PC-9 (cell line): ENCODE measurements around the gene TTC7B. TPM values are rescaled to one million over a fixed set of nuclear protein-coding genes. Genes with fewer than 3 reads are reported as not detected.

Source experiments
- BruUV-seq: library from RNA; stranded (reverse); fragments of 400-500 nt; replicated peaks from 2 replicates; lab custom pipeline; 2021; lab: Mats Ljungman, UMichigan
- CTCF ChIA-PET: fragments of 300-600 bp; sonication (Branson Sonifier 250); formaldehyde crosslinking; loops from one replicate; lab custom pipeline; 2022; ENCODE audit warnings: antibody characterized with exemption; lab: Charles Lee
- POLR2A ChIA-PET: fragments of 300-600 bp; sonication (Branson Sonifier 250); formaldehyde crosslinking; loops from one replicate; lab custom pipeline; 2022; ENCODE audit warnings: antibody characterized with exemption; ENCODE audit not compliant: unreplicated experiment; lab: Charles Lee
- DNase-seq, 2 experiments: peaks; one replicate each; pipeline versions ENCODE4 v3.0.0 to v3.0.0-alpha.2; 2015 to 2022; ENCODE audit warnings: mixed read lengths in 1 of 2
- H2AFZ ChIP-seq: fragments of 200-600 bp; sonication (generic); 2 replicates; pipeline ENCODE4 v1.8.1; 2017; ENCODE audit warnings: antibody characterized with exemption
- H3F3A ChIP-seq: fragments of 200-600 bp; sonication (generic); 2 replicates; pipeline ENCODE4 v1.8.1; 2017; ENCODE audit warnings: antibody characterized with exemption, mild to moderate bottlenecking, low read depth; ENCODE audit not compliant: insufficient read depth
- H3K27ac ChIP-seq: fragments of 200-600 bp; sonication (generic); 2 replicates; pipeline ENCODE4 v1.6.1; 2016; ENCODE audit warnings: mixed run types
- H3K27me3 ChIP-seq: fragments of 200-600 bp; sonication (generic); 2 replicates; pipeline ENCODE4 v1.6.1; 2016; ENCODE audit warnings: low read depth, mixed run types; ENCODE audit not compliant: insufficient read depth
- H3K36me3 ChIP-seq: fragments of 200-600 bp; sonication (generic); 2 replicates; pipeline ENCODE4 v1.6.1; 2016; ENCODE audit warnings: low read depth, mixed run types
- H3K4me1 ChIP-seq: fragments of 200-600 bp; sonication (generic); replicated peaks from 2 replicates; pipeline ENCODE4 v1.6.1; 2016; ENCODE audit warnings: mixed run types; ENCODE audit not compliant: insufficient read depth
- H3K4me2 ChIP-seq: fragments of 200-600 bp; sonication (generic); 2 replicates; pipeline ENCODE4 v1.6.1; 2017; ENCODE audit warnings: mixed run types
- H3K4me3 ChIP-seq: fragments of 200-600 bp; sonication (generic); 2 replicates; pipeline ENCODE4 v1.6.1; 2016; ENCODE audit warnings: mixed run types
- H3K79me2 ChIP-seq: fragments of 200-600 bp; sonication (generic); 2 replicates; pipeline ENCODE4 v1.6.1; 2017; ENCODE audit warnings: low read depth, mixed run types
- H3K9me2 ChIP-seq: fragments of 200-600 bp; sonication (generic); 2 replicates; pipeline ENCODE4 v1.8.1; 2017; ENCODE audit warnings: mild to moderate bottlenecking; ENCODE audit not compliant: insufficient read depth
- H3K9me3 ChIP-seq: fragments of 200-600 bp; sonication (generic); 2 replicates; pipeline ENCODE4 v1.8.1; 2016; ENCODE audit warnings: low read depth; ENCODE audit not compliant: insufficient read depth
- H4K20me1 ChIP-seq: fragments of 200-600 bp; sonication (generic); 2 replicates; pipeline ENCODE4 v1.8.1; 2017; ENCODE audit not compliant: insufficient read depth
- EZH2 ChIP-seq: fragments of 200-600 bp; sonication (generic); IDR thresholded peaks from 2 replicates; pipeline ENCODE4 v1.8.0; 2017; ENCODE audit warnings: antibody characterized with exemption, low read depth
- intact Hi-C: fragments of 100-400 bp; cut with micrococcal nuclease; formaldehyde crosslinking; loops from one replicate; pipeline ENCODE4 v1.10.0; 2022; ENCODE audit not compliant: unreplicated experiment
- total RNA-seq: library from RNA; stranded (reverse); gene quantifications from 2 replicates; pipeline ENCODE4 v1.2.3, GENCODE V29; 2021
- TF ChIP-seq, protein P1 (sequence below): fragments of 200-600 bp; sonication (generic); conservative IDR thresholded peaks from 2 replicates; pipeline ENCODE4 v1.6.1; 2017; ENCODE audit warnings: mixed run types, antibody characterized with exemption, mild to moderate bottlenecking, moderate library complexity

Gene TTC7B
- total RNA-seq, 1 experiment from 2014 or later = 6.8 TPM

DNA sequence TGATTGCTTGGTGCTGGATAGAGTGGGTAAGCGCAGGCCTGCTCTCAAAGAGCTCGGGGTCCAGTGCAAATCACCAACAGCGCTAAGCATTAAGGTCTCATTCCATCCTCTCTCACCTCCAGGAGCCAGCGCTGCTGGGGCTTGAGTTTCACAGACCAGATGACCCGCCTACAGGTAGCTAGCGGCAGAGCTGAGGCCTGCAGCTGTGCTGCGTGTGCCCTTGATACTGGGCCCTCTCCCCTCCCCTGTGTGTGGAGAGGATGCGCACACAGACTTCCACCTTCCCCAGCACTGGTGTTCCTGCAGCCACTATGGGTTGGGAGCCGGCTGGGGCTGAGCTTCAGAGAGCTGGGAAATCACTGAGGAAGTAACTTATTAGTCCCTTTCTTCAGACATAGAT lies 269.5 kb downstream of the TTC7B start:
- ChIA-PET POLR2A (no interaction called here), CTCF (no interaction called here)
- Histone ChIP-seq H3K4me3 (no peak overlapping the region), H3K9me3 (no peaks in the 10 kb centered on the region), H3K27me3 (no peaks in the 10 kb centered on the region), H3K4me2 (no peak overlapping the region), H3F3A (no peaks in the 10 kb centered on the region), H3K4me1 (no peaks in the 10 kb centered on the region), H2AFZ (no peak overlapping the region), H3K9me2 (no peaks in the 10 kb centered on the region), H4K20me1 (no peaks in the 10 kb centered on the region), H3K27ac (no peak overlapping the region), H3K79me2 (no peaks in the 10 kb centered on the region), H3K36me3 (no peaks in the 10 kb centered on the region)
- intact Hi-C loops = no loop called here
- BruUV-seq = no TSS peak
- no peak for DNase-seq
- TF ChIP-seq, protein P1, sequence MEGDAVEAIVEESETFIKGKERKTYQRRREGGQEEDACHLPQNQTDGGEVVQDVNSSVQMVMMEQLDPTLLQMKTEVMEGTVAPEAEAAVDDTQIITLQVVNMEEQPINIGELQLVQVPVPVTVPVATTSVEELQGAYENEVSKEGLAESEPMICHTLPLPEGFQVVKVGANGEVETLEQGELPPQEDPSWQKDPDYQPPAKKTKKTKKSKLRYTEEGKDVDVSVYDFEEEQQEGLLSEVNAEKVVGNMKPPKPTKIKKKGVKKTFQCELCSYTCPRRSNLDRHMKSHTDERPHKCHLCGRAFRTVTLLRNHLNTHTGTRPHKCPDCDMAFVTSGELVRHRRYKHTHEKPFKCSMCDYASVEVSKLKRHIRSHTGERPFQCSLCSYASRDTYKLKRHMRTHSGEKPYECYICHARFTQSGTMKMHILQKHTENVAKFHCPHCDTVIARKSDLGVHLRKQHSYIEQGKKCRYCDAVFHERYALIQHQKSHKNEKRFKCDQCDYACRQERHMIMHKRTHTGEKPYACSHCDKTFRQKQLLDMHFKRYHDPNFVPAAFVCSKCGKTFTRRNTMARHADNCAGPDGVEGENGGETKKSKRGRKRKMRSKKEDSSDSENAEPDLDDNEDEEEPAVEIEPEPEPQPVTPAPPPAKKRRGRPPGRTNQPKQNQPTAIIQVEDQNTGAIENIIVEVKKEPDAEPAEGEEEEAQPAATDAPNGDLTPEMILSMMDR = no peak
- TF ChIP-seq EZH2 = no peak

DNA sequence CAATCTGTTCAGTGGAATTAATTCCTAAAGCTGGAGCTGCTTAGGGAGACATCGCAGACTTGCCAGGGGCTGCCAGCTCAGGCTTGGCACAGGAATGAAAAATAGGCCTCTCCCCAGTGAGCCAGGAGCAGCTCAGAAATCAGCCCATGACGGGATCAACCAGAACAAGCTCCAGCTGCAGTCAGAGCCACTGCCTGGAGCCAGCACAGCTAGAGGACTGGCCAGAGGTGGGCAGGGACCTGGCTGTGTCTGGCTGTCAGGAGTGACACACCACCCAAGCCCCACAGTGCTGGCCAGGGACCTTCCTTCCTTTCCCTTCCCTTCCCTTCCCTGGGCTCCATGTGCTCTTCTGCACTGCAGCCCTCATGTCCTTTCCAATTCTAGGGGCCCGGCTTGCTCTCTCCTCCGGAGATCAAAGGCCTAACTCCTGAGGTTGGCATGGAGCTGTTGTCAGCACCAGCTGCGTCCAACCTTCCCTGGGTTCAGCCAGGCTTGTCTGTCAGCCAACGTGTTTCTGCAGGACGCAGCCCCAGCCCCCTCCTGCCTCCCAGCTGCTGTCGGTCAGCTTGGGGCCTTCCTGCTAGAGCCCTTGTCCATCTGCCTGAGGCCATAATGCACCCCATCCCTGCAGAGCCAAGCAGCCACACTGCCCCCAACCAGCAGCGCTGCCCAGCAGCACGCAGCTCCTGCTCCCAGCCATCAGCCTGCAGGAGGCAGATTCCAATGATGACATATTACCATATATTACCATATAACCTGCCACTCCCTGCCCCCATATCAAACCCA lies 270.1 kb downstream of the TTC7B start:
- intact Hi-C loops = no loop called here
- TF ChIP-seq EZH2 = no peak
- TF ChIP-seq, protein P1 = no peak
- Histone ChIP-seq H3K27ac (no peak overlapping the region), H3F3A (no peaks in the 10 kb centered on the region), H3K27me3 (no peaks in the 10 kb centered on the region), H3K9me3 (no peaks in the 10 kb centered on the region), H2AFZ (no peak overlapping the region), H4K20me1 (no peaks in the 10 kb centered on the region), H3K9me2 (no peaks in the 10 kb centered on the region), H3K36me3 (no peaks in the 10 kb centered on the region), H3K4me3 (no peak overlapping the region), H3K4me2 (no peak overlapping the region), H3K79me2 (no peaks in the 10 kb centered on the region), H3K4me1 (no peaks in the 10 kb centered on the region)
- no peak for DNase-seq
- BruUV-seq = no TSS peak
- CTCF ChIA-PET = no interaction called here
- POLR2A ChIA-PET = no interaction called here

DNA sequence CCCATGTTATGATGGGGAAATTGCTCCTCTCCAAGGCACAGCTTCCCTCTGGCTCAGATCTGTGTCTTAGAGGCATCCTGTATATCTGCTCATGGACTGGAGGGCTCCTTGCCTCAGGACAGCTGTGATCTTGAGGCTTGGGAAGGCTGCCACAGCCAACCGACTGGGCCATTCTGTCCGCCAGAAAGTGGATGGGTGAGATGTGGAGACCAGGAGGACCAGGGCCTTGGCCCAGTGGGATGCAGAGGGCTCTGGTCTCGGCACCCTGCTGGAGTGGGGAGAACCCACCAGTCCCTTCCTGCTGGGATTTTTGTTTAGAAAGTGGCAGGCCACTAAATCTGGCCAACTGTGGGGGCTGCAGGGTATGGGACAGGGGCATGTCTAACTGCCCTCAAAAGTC lies 270.8 kb downstream of the TTC7B start:
- Histone ChIP-seq H3K4me3 (no peak overlapping the region), H3K36me3 (no peaks in the 10 kb centered on the region), H3K79me2 (no peaks in the 10 kb centered on the region), H3K27ac (no peak overlapping the region), H3K4me2 (no peak overlapping the region), H3F3A (no peaks in the 10 kb centered on the region), H3K4me1 (no peaks in the 10 kb centered on the region), H3K9me3 (no peaks in the 10 kb centered on the region), H2AFZ (no peak overlapping the region), H3K27me3 (no peaks in the 10 kb centered on the region), H3K9me2 (no peaks in the 10 kb centered on the region), H4K20me1 (no peaks in the 10 kb centered on the region)
- CTCF ChIA-PET = no interaction called here
- DNase-seq = no peak
- no TSS peak for BruUV-seq
- intact Hi-C loops = no loop called here
- TF ChIP-seq, protein P1 = no peak
- TF ChIP-seq EZH2 = no peak
- POLR2A ChIA-PET = no interaction called here
